ENCODE results near the gene HPCA.

HPCA gene

GRCh38 chr1:32889731-32890278, 3.5 kb downstream of the HPCA start:
- no peak overlapping the region for H3K4me3 Mint-ChIP-seq
- intact Hi-C loops (cut with micrococcal nuclease) = no loop called here
- no peak overlapping the region for H3K27ac Mint-ChIP-seq
- no peaks in the 10 kb centered on the region for H3K9me3 Mint-ChIP-seq
- H3K36me3 Mint-ChIP-seq (ENCODE audit: low read depth) = no peaks in the 10 kb centered on the region
- peaks cover 91% of the 10 kb centered on the region for H3K27me3 Mint-ChIP-seq
- H3K4me1 Mint-ChIP-seq (ENCODE audit: low read depth) = peaks cover 23% of the 10 kb centered on the region

GRCh38 chr1:32890516-32891240, 4.4 kb downstream of the HPCA start:
- Mint-ChIP-seq H3K27me3 (peaks cover 90% of the 10 kb centered on the region), H3K4me1 (ENCODE audit: low read depth) (peaks cover 20% of the 10 kb centered on the region), H3K4me3 (no peak overlapping the region), H3K27ac (no peak overlapping the region), H3K9me3 (no peaks in the 10 kb centered on the region), H3K36me3 (ENCODE audit: low read depth) (no peaks in the 10 kb centered on the region)
- intact Hi-C loops (cut with micrococcal nuclease) = no loop called here

GRCh38 chr1:32891241-32891570, 4.9 kb downstream of the HPCA start:
- H3K4me3 Mint-ChIP-seq = no peak overlapping the region
- H3K27me3 Mint-ChIP-seq = peaks cover 92% of the 10 kb centered on the region
- H3K27ac Mint-ChIP-seq = no peak overlapping the region

GRCh38 chr1:32891630-32892029, 5.3 kb downstream of the HPCA start:
- H3K4me1 Mint-ChIP-seq (ENCODE audit: low read depth) = peaks cover 16% of the 10 kb centered on the region
- no peak overlapping the region for H3K4me3 Mint-ChIP-seq
- no peaks in the 10 kb centered on the region for H3K9me3 Mint-ChIP-seq
- H3K36me3 Mint-ChIP-seq (ENCODE audit: low read depth) = no peaks in the 10 kb centered on the region
- H3K27ac Mint-ChIP-seq = no peak overlapping the region
- H3K27me3 Mint-ChIP-seq = peaks cover 94% of the 10 kb centered on the region
- intact Hi-C loops (cut with micrococcal nuclease) = no loop called here

More at GRCh38 chr1:32891241-32891570, 4.9 kb downstream of the HPCA start:
- intact Hi-C loops (cut with micrococcal nuclease) = no loop called here
- Mint-ChIP-seq H3K36me3 (ENCODE audit: low read depth) (no peaks in the 10 kb centered on the region), H3K9me3 (no peaks in the 10 kb centered on the region), H3K4me1 (ENCODE audit: low read depth) (peaks cover 16% of the 10 kb centered on the region)

GRCh38 chr1:32892368-32893197, 6.3 kb downstream of the HPCA start:
- no peaks in the 10 kb centered on the region for H3K36me3 Mint-ChIP-seq (ENCODE audit: low read depth)
- peaks cover 16% of the 10 kb centered on the region for H3K4me1 Mint-ChIP-seq (ENCODE audit: low read depth)
- no peak overlapping the region for H3K4me3 Mint-ChIP-seq
- intact Hi-C loops (cut with micrococcal nuclease) = no loop called here
- H3K27ac Mint-ChIP-seq = no peak overlapping the region
- H3K9me3 Mint-ChIP-seq = no peaks in the 10 kb centered on the region
- H3K27me3 Mint-ChIP-seq = peaks cover 93% of the 10 kb centered on the region

- H3K27me3 Mint-ChIP-seq = peaks cover 92% of the 10 kb centered on the region
- H3K4me3 Mint-ChIP-seq = peak overlapping the region; percentile 68
- peaks cover 16% of the 10 kb centered on the region for H3K4me1 Mint-ChIP-seq (ENCODE audit: low read depth)
- H3K36me3 Mint-ChIP-seq (ENCODE audit: low read depth) = no peaks in the 10 kb centered on the region
- intact Hi-C loops (cut with micrococcal nuclease) = no loop called here
- no peak overlapping the region for H3K27ac Mint-ChIP-seq
- H3K9me3 Mint-ChIP-seq = no peaks in the 10 kb centered on the region
These were observed 7.1 kb downstream of the HPCA start for GRCh38 chr1:32893198-32894018.

GRCh38 chr1:32894019-32894600, 7.8 kb downstream of the HPCA start:
- Mint-ChIP-seq H3K27ac (no peak overlapping the region), H3K4me3 (no peak overlapping the region), H3K27me3 (peaks cover 92% of the 10 kb centered on the region)

GRCh38 chr1:32894681-32895080, 8.4 kb downstream of the HPCA start:
- Mint-ChIP-seq H3K4me1 (ENCODE audit: low read depth) (peaks cover 16% of the 10 kb centered on the region), H3K4me3 (no peak overlapping the region), H3K27ac (no peak overlapping the region), H3K27me3 (peaks cover 93% of the 10 kb centered on the region), H3K36me3 (ENCODE audit: low read depth) (no peaks in the 10 kb centered on the region), H3K9me3 (no peaks in the 10 kb centered on the region)
- intact Hi-C loops (cut with micrococcal nuclease) = no loop called here

More at GRCh38 chr1:32894019-32894600, 7.8 kb downstream of the HPCA start:
- intact Hi-C loops (cut with micrococcal nuclease) = no loop called here
- Mint-ChIP-seq H3K4me1 (ENCODE audit: low read depth) (peaks cover 16% of the 10 kb centered on the region), H3K36me3 (ENCODE audit: low read depth) (no peaks in the 10 kb centered on the region), H3K9me3 (no peaks in the 10 kb centered on the region)

GRCh38 chr1:32895325-32896215, 9.3 kb downstream of the HPCA start:
- intact Hi-C loops (cut with micrococcal nuclease) = no loop called here
- Mint-ChIP-seq H3K9me3 (no peaks in the 10 kb centered on the region), H3K4me3 (no peak overlapping the region), H3K27me3 (peaks cover 93% of the 10 kb centered on the region), H3K36me3 (ENCODE audit: low read depth) (no peaks in the 10 kb centered on the region), H3K4me1 (ENCODE audit: low read depth) (peaks cover 16% of the 10 kb centered on the region), H3K27ac (no peak overlapping the region)

- H3K4me3 Mint-ChIP-seq = no peak overlapping the region
- H3K27ac Mint-ChIP-seq = no peak overlapping the region
These were observed 10.2 kb downstream of the HPCA start for GRCh38 chr1:32896451-32896850.

GRCh38 chr1:32897082-32898049, 11.1 kb downstream of the HPCA start:
- H3K4me1 Mint-ChIP-seq (ENCODE audit: low read depth) = peaks cover 13% of the 10 kb centered on the region
- H3K9me3 Mint-ChIP-seq = no peaks in the 10 kb centered on the region
- no peak overlapping the region for H3K27ac Mint-ChIP-seq
- H3K27me3 Mint-ChIP-seq = peaks cover 89% of the 10 kb centered on the region
- H3K4me3 Mint-ChIP-seq = no peak overlapping the region
- intact Hi-C loops (cut with micrococcal nuclease) = no loop called here
- no peaks in the 10 kb centered on the region for H3K36me3 Mint-ChIP-seq (ENCODE audit: low read depth)

More at GRCh38 chr1:32896451-32896850, 10.2 kb downstream of the HPCA start:
- peaks cover 89% of the 10 kb centered on the region for H3K27me3 Mint-ChIP-seq
- peaks cover 16% of the 10 kb centered on the region for H3K4me1 Mint-ChIP-seq (ENCODE audit: low read depth)
- no peaks in the 10 kb centered on the region for H3K9me3 Mint-ChIP-seq
- intact Hi-C loops (cut with micrococcal nuclease) = no loop called here
- H3K36me3 Mint-ChIP-seq (ENCODE audit: low read depth) = no peaks in the 10 kb centered on the region

GRCh38 chr1:32898056-32898455, 11.8 kb downstream of the HPCA start:
- Mint-ChIP-seq H3K9me3 (no peaks in the 10 kb centered on the region), H3K4me1 (ENCODE audit: low read depth) (peaks cover 8% of the 10 kb centered on the region), H3K4me3 (no peak overlapping the region), H3K27me3 (peaks cover 91% of the 10 kb centered on the region), H3K27ac (no peak overlapping the region), H3K36me3 (ENCODE audit: low read depth) (no peaks in the 10 kb centered on the region)
- intact Hi-C loops (cut with micrococcal nuclease) = no loop called here

All from dendritic cell treated with granulocyte-macrophage colony-stimulating factor and Interleukin-4, amounts not matched to agents 40 ng/mL and 50 ng/mL, for 4 days (primary cell).